Mucosa of rectum (tissue), 2 donors: ENCODE measurements around the gene PEX5.

Experiments
- H3K27ac ChIP-seq, 2 donors: one replicate each; pipeline ENCODE4 v1.7.0; 2013; ENCODE audit warnings: inconsistent platforms in 2 of 2, low read depth in 2 of 2, low read length in 2 of 2
- H3K27me3 ChIP-seq, 2 donors: one replicate each; pipeline ENCODE4 v1.7.0; 2013; ENCODE audit warnings: low read length in 2 of 2; ENCODE audit not compliant: control insufficient read depth in 2 of 2, insufficient read depth in 2 of 2
- H3K36me3 ChIP-seq, 2 donors: one replicate each; pipeline ENCODE4 v1.7.0; 2013; ENCODE audit warnings: low read length in 2 of 2; ENCODE audit not compliant: control insufficient read depth in 2 of 2, insufficient read depth in 2 of 2
- H3K4me1 ChIP-seq, 2 donors: one replicate each; pipeline ENCODE4 v1.7.0; 2013; ENCODE audit warnings: low read length in 2 of 2, mild to moderate bottlenecking in 1 of 2; ENCODE audit not compliant: control insufficient read depth in 2 of 2, insufficient read depth in 2 of 2
- H3K4me3 ChIP-seq, 2 donors: one replicate each; pipeline ENCODE4 v1.7.0; 2013; ENCODE audit warnings: low read length in 2 of 2
- H3K9ac ChIP-seq, 2 donors: one replicate each; pipeline ENCODE4 v1.7.0; 2013; ENCODE audit warnings: low read length in 2 of 2, low read depth in 1 of 2, mild to moderate bottlenecking in 1 of 2
- H3K9me3 ChIP-seq, 2 donors: one replicate each; pipeline ENCODE4 v1.7.0; 2013; ENCODE audit warnings: low read length in 2 of 2; ENCODE audit not compliant: control insufficient read depth in 2 of 2
- donor health status: healthy.
- donor health status: Normal muscosa, but diverticular disease.

The PEX5 gene

GRCh38 chr12:7150356-7150755 lies 39.1 kb upstream of the PEX5 start:
- Histone ChIP-seq H3K9me3 (no peaks in the 10 kb centered on the region), H3K27ac (no peak overlapping the region), H3K36me3 (peaks cover 20 to 21% of the 10 kb centered on the region in 2 donors), H3K9ac (no peak overlapping the region), H3K4me1 (no peaks in the 10 kb centered on the region), H3K27me3 (no peaks in the 10 kb centered on the region), H3K4me3 (no peak overlapping the region)

- no peaks in the 10 kb centered on the region for H3K27me3 ChIP-seq
- H3K27ac ChIP-seq, result no peak overlapping the region
- H3K4me3 ChIP-seq, result no peak overlapping the region
- H3K4me1 ChIP-seq, result no peaks in the 10 kb centered on the region
- H3K36me3 ChIP-seq, result peaks cover 18 to 20% of the 10 kb centered on the region in 2 donors
- no peak overlapping the region for H3K9ac ChIP-seq
- no peaks in the 10 kb centered on the region for H3K9me3 ChIP-seq
Measured at GRCh38 chr12:7150841-7151240, 38.6 kb upstream of the PEX5 start.

- Histone ChIP-seq H3K27ac (no peak overlapping the region), H3K36me3 (peaks cover 18 to 20% of the 10 kb centered on the region in 2 donors), H3K9me3 (no peaks in the 10 kb centered on the region), H3K9ac (no peak overlapping the region), H3K4me3 (no peak overlapping the region), H3K4me1 (no peaks in the 10 kb centered on the region), H3K27me3 (no peaks in the 10 kb centered on the region)
Measured at GRCh38 chr12:7151532-7151931, 38.0 kb upstream of the PEX5 start.

GRCh38 chr12:7152818-7153217 lies 36.7 kb upstream of the PEX5 start:
- Histone ChIP-seq H3K27ac (no peak overlapping the region), H3K9ac (no peak overlapping the region), H3K4me3 (no peak overlapping the region), H3K9me3 (no peaks in the 10 kb centered on the region), H3K27me3 (no peaks in the 10 kb centered on the region), H3K4me1 (no peaks in the 10 kb centered on the region), H3K36me3 (peaks cover 20 to 22% of the 10 kb centered on the region in 2 donors)

- peaks cover 16 to 21% of the 10 kb centered on the region in 2 donors for H3K36me3 ChIP-seq
Measured at GRCh38 chr12:7154042-7154441, 35.4 kb upstream of the PEX5 start.

GRCh38 chr12:7154901-7155470 lies 34.5 kb upstream of the PEX5 start:
- H3K27ac ChIP-seq, result no peak overlapping the region
- peaks cover 9 to 13% of the 10 kb centered on the region in 2 donors for H3K36me3 ChIP-seq
- no peaks in the 10 kb centered on the region for H3K27me3 ChIP-seq
- no peaks in the 10 kb centered on the region for H3K9me3 ChIP-seq
- no peak overlapping the region for H3K9ac ChIP-seq
- no peaks in the 10 kb centered on the region for H3K4me1 ChIP-seq
- no peak overlapping the region for H3K4me3 ChIP-seq

More at GRCh38 chr12:7154042-7154441, 35.4 kb upstream of the PEX5 start:
- Histone ChIP-seq H3K9me3 (no peaks in the 10 kb centered on the region), H3K4me1 (no peaks in the 10 kb centered on the region), H3K4me3 (no peak overlapping the region), H3K27ac (no peak overlapping the region), H3K9ac (no peak overlapping the region), H3K27me3 (no peaks in the 10 kb centered on the region)

GRCh38 chr12:7155471-7156034 lies 33.9 kb upstream of the PEX5 start:
- Histone ChIP-seq H3K9ac (no peak overlapping the region), H3K27ac (no peak overlapping the region), H3K36me3 (peaks cover 3 to 10% of the 10 kb centered on the region in 2 donors), H3K4me1 (no peaks in the 10 kb centered on the region), H3K27me3 (no peaks in the 10 kb centered on the region), H3K9me3 (no peaks in the 10 kb centered on the region), H3K4me3 (no peak overlapping the region)

- no peak overlapping the region for H3K27ac ChIP-seq
- H3K9me3 ChIP-seq, result no peaks in the 10 kb centered on the region
- no peak overlapping the region for H3K4me3 ChIP-seq
- H3K36me3 ChIP-seq, result peaks cover 0 to 4% of the 10 kb centered on the region in 2 donors
- no peak overlapping the region for H3K9ac ChIP-seq
- no peaks in the 10 kb centered on the region for H3K4me1 ChIP-seq
- H3K27me3 ChIP-seq, result no peaks in the 10 kb centered on the region
Measured at GRCh38 chr12:7156259-7157197, 33.0 kb upstream of the PEX5 start.

GRCh38 chr12:7157391-7157790 lies 32.1 kb upstream of the PEX5 start:
- no peak overlapping the region for H3K4me3 ChIP-seq
- H3K9ac ChIP-seq, result no peak overlapping the region
- no peaks in the 10 kb centered on the region for H3K9me3 ChIP-seq
- H3K4me1 ChIP-seq, result no peaks in the 10 kb centered on the region
- no peaks in the 10 kb centered on the region for H3K27me3 ChIP-seq
- H3K36me3 ChIP-seq, result peaks cover 0 to 4% of the 10 kb centered on the region in 2 donors
- no peak overlapping the region for H3K27ac ChIP-seq
